PFSK-1 (cell line): ENCODE measurements around the gene SHOX.

ENCODE experiments used
- POLR2AphosphoS5 ChIP-seq: IDR thresholded peaks from 2 replicates; pipeline ENCODE4 v1.6.1; 2012; ENCODE audit warnings: low read depth, mild to moderate bottlenecking, control low read depth, low read length, moderate library complexity
- REST ChIP-seq, 2 experiments: IDR thresholded peaks; 2 replicates each; pipeline versions ENCODE4 v1.6.1 to v1.8.0; 2011 to 2012; ENCODE audit warnings: low read depth in 2 of 2, low read length in 2 of 2, control low read depth in 1 of 2, inconsistent platforms in 1 of 2, mild to moderate bottlenecking in 1 of 2, moderate library complexity in 1 of 2; ENCODE audit not compliant: insufficient read depth in 1 of 2
- SIN3A ChIP-seq: IDR thresholded peaks from 2 replicates; pipeline ENCODE4 v1.6.1; 2012; ENCODE audit warnings: mild to moderate bottlenecking, low read length, moderate library complexity, borderline replicate concordance; ENCODE audit not compliant: insufficient read depth
- TAF1 ChIP-seq: IDR thresholded peaks from 2 replicates; pipeline ENCODE4 v1.6.1; 2012; ENCODE audit warnings: low read length, control low read depth, borderline replicate concordance; ENCODE audit not compliant: insufficient read depth

DNA sequence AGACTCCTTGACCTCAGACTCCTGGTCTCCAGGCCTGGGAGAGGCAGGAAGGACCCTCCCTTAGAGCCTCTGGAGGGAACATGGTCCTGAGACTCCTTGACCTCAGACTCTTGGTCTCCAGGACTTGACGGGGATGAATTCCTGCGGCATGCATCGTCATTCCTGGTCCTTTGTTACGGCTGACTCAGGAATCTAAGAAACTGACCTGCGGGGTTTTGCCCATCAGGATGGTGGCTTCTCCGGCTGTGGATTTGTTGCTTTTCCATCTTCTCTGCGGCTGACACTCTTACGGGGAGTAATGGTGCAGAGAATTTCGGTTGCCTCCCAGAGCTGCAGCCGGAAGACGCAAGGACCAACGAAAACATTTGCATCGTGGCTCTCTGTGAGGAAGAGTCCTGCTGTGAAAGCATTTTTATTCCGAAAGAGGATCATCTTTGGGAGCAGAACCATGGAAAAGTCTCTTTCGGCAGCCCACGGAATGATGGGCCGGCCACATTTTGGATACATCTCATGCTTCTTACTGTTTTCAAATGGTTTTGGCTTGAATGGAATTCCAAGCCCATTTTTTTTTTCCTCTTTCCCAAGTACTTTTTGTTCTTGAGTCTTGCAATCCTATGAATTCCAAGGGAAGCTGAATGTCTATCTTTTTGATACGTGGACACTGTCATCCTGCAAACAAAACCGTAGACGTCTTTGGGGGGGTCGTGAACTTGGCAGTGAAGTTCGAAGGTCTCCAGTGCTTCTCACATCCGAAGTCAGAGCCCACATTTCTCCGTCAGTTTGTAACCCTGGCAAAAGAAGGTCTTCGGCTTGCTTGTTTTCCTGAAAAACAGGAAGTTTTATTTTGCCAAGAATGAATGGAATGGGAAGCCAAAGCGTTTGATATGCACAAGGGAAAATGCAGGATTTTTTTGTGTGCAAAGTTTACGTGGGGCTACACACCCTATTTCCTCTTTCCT is 36.5 kb downstream of the SHOX start:
- TF ChIP-seq POLR2AphosphoS5 = no peak
- TF ChIP-seq SIN3A = no peak
- no peak for TF ChIP-seq TAF1
- no peak for TF ChIP-seq REST (IDR thresholded peaks at IDR 0.05; ENCODE audit: insufficient read depth in 1 of 2, low read depth in 2 of 2, low read length in 2 of 2)
